Suppressor macrophage treated with lipopolysaccharide for 4 hours (primary cell): ENCODE measurements around the gene SLC47A1.
"Not testable (repeated sequence)": the region's sequence is repeated elsewhere in the genome, so short reads cannot be mapped to it uniquely, and the experiment has no call there.

ENCODE experiments used
- DNase-seq: peaks from one replicate; pipeline ENCODE4 v3.0.0-alpha.2; 2020

Gene SLC47A1

DNA sequence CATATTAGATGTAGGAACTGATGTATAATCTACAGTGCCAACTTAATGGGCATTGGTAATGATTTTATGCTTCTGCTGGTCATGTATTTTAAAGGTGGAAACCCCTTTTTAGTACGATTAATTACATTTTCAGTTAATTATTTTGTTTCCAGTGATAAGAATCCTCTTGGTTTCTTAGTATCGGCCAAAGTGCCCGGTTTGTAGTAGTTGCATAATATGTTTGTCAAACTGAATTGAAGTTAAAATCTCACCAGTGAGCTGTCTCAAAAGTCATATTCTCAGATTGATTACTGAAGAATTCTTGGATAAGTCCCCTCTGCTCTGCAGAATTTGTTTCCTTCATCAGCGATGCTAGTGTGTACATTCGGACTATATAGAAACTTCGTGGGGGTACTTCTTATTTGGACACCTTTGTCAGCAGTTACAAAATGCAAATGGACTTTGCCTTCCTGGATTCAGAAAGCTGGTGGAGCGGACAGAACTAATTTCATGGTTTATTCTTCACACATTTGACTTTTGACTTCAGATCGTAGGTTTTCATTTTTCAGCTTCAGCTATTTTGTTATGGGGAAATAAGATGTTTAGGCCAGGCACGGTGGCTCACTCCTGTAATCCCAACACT lies 28.2 kb downstream of the SLC47A1 start:
- DNase-seq: no peak

GRCh38 chr17:19565817-19566575 lies 32.3 kb downstream of the SLC47A1 start:
- no peak for DNase-seq

DNA sequence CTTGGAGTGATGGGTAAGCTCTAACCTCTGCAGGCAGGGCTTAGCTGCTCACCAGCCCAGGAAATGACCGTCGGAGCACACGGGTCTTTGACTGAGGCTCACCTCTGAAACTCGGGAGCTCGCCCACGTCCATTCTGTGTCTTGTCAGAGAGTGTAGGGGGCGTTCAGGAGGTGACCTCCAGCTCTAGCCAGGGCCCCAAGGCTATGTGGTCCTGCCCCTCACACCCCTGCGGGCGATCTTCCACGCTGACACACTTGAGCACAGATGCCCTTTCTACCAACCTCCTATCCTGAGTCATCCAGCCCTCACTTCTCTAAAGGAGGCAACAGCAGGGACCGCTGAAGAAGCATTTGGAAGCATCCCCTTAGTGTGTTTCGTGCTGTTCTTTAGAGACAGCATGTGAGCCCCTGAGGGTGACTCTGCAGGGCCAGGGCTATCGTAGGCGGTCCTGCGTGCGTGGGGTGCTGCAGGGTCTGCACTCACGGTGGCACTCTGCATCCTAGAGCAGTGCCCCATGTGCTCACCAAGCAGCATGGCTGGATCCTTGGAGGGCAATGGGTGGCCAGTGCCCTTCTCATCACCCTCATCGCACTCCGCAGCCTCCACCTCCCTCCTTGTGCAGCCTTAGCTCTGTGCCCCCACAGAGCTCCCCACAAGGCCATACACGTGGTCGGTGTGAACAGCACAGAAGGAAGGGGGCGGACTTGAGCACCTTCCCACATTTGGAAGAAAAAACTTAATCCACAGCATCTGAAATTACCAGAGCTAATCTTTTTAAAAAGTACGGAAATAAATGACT lies 33.8 kb downstream of the SLC47A1 start:
- no peak for DNase-seq

DNA sequence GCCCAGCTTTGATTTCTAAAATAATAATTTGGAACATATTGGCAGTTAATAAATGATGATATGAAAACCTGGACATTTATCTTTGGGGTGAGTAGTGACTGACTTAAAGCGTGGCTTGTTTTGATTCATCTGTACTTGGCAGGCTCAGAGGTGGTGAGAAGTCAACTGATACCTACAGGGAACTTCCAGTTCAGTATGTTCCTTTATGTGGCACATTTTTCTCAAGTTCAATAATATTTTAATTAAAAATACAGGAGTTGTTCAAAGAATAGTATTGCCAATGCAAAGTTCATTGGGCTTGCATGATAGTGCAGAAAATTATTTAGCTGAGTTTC lies 34.3 kb downstream of the SLC47A1 start:
- DNase-seq: no peak

- no peak for DNase-seq
Observed at GRCh38 chr17:19569785-19570543, 36.3 kb downstream of the SLC47A1 start.

- DNase-seq: no peak
Observed at GRCh38 chr17:19570544-19571062, 36.9 kb downstream of the SLC47A1 start.

DNA sequence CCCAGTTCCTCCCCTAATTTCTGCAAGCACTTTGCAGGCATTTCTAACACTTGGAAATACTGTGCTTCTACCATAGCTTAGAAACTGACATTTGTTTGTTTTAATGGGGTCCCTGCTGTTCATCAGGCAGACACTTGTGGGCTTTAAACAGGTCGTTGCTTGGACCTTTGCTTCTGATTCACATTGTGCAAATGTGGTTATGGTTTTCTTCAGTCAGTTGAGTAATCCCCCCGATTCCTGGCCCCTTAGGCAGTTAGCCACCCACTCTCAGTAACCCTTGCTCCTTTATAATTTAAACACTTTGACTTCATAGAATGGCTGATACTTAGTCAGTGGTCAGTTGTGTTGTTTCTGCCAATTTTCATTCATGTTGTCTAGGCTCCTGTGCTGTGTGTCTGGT lies 39.4 kb downstream of the SLC47A1 start:
- DNase-seq: no peak

GRCh38 chr17:19574956-19575355 lies 41.3 kb downstream of the SLC47A1 start:
- no peak for DNase-seq

GRCh38 chr17:19578545-19578944 lies 44.9 kb downstream of the SLC47A1 start:
- no peak for DNase-seq

DNA sequence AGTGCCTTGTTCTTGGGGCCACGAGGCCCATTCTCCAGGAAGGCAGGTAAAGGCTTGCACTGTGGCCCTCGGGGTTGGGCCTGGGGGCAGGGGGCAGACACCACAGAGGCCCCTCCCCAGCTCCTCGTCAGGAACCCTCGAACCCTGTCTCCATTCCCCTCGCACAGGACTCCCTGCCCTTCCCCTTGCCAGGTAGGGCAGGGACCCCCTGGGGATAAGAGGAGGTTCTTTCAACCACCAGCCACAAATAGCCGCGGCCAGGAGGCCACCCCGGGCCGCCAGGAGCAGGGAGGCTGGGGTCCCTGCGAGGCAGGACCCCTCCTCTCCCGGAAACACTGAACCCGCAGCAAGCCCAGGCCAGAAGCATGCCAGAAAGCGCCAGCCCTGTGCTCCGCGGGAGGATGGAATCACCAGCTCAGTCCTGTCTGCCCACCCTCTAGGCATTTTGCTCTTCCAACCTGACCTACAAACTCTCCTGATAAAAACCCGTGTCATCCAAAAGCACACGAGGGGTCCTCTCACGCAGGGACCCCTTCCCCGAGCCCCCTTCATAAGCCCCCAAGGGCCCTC lies 45.6 kb downstream of the SLC47A1 start:
- no peak for DNase-seq

GRCh38 chr17:19579867-19580565 lies 46.4 kb downstream of the SLC47A1 start:
- peak; percentile 23 for DNase-seq

GRCh38 chr17:19580566-19580920 lies 46.9 kb downstream of the SLC47A1 start:
- not testable (repeated sequence) for DNase-seq

GRCh38 chr17:19582152-19582551 lies 48.5 kb downstream of the SLC47A1 start:
- DNase-seq: not testable (repeated sequence)

DNA sequence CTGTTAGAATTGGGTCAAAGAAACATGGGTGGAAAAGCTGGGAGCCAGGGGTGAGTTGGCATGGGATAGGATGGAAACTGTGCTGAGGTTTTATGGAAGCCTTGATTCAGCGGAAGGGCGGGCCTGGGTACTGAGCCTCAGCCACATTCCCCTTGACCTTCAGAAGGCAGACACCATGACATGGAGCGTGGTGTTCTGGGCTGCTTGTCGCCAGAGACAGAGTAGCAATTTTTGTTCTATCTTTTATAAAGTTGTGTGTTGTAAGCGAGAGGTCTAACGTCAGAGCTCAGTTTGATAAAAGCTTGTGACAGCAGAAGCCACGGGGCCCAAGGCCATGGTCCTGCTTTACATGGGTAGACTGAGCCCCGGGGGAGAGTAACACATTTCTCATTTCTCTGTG lies 50.2 kb downstream of the SLC47A1 start:
- no peak for DNase-seq

DNA sequence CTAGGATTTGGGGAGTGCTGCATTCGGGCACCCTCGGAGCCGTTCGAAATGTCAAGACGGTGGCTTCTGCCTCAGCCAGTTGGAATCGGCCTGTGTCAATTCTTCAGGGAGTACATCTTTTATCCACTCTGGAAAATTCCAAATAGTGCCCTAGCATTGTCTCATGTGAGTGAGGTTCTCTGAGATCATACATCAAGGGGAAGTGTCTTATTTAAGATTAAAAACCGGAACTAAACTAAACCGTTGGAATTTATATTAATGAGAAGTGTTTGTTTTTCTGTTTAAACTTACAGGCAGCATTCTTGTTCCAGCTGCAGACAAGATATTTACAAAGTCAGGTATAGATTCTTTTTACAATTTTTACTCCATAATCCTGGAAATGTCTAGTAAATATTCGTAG lies 56.8 kb downstream of the SLC47A1 start:
- peak; percentile 54 for DNase-seq

- DNase-seq: no peak
Observed at GRCh38 chr17:19590912-19591551, 57.4 kb downstream of the SLC47A1 start.

GRCh38 chr17:19592316-19592715 lies 58.7 kb downstream of the SLC47A1 start:
- no peak for DNase-seq

DNA sequence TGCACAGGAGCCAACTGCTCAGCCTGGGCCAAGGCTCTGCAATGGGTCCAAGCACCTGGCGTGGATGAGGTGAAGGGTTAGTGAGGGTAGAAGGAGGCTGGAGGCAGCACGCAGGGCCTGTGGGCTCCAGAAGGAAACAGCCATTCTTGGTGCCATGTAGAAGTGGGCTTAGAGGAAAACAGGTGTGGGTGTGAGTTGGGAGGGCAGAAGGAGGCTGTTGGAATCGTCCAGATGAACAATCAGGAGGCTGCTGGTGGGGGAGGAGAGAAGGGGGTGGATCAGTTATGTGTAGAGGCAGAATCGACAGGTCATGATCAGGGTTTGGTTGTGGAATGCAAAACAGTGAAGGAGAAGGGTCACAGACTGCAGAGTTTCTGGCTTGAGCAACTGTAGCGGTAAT lies 63.2 kb downstream of the SLC47A1 start:
- no peak for DNase-seq

DNA sequence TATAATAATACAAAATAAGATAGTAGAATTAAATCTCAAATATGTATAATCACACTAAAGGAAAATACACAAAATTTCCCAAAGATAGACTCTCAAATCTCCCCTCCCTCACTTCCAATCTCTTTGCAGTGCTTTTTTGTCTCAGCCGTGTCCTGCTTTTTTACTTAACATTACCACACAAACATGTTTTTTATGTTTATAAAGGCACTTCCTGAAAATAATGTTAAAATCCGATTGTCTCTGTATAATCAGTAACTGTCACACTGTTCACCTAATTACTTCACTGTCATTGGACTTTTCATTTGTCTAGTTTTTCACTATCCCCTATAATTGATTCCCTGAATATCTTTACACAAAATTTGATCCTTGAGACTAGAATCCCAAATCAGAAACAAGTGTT lies 76.7 kb downstream of the SLC47A1 start:
- DNase-seq: peak; percentile 29

DNA sequence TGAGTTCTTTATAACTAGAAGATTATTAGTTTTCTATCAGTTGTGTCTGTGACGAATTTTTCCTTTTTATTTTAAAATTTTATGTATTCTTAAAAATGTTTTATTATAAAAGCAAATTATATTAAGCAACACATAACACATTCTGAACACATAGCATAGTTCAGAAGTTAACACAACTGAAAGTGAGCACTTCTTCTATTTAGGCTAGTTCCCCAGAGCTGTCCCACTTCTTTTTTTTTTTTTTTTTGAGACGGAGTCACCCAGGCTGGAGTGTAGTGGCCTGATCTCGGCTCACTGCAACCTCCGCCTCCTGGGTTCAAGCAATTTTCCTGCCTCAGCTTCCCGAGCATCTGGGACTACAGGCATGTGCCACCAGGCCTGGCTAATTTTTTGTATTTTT lies 77.2 kb downstream of the SLC47A1 start:
- DNase-seq: peak; percentile 70

- no peak for DNase-seq
Observed at GRCh38 chr17:19613979-19614378, 80.3 kb downstream of the SLC47A1 start.

GRCh38 chr17:19614900-19615299 lies 81.2 kb downstream of the SLC47A1 start:
- DNase-seq: no peak
